ENCODE results near the gene TP53BP1. TPM values are rescaled to one million over a fixed set of nuclear protein-coding genes. Genes with fewer than 3 reads are reported as not detected.

The TP53BP1 gene
- total RNA-seq, 1 donor from 2014 or later, result 34.6 TPM

GRCh38 chr15:43436395-43436794, 56.6 kb downstream of the TP53BP1 start:
- peaks cover 26 to 42% of the 10 kb centered on the region in 2 donors for H3K36me3 ChIP-seq

GRCh38 chr15:43434446-43434845, 58.5 kb downstream of the TP53BP1 start:
- H3K9me3 ChIP-seq, result no peaks in the 10 kb centered on the region
- H3K36me3 ChIP-seq, result peaks cover 26 to 52% of the 10 kb centered on the region in 2 donors
- intact Hi-C loops (cut with DNase I), result no loop called here
- DNase-seq (ENCODE audit: low spot score in 2 of 2), result no peak
- H3K4me1 ChIP-seq, result no peaks in the 10 kb centered on the region
- H3K27me3 ChIP-seq, result no peaks in the 10 kb centered on the region
- H3K27ac ChIP-seq, result no peak overlapping the region
- no peak overlapping the region for H3K4me3 ChIP-seq
- TF ChIP-seq, protein P1, sequence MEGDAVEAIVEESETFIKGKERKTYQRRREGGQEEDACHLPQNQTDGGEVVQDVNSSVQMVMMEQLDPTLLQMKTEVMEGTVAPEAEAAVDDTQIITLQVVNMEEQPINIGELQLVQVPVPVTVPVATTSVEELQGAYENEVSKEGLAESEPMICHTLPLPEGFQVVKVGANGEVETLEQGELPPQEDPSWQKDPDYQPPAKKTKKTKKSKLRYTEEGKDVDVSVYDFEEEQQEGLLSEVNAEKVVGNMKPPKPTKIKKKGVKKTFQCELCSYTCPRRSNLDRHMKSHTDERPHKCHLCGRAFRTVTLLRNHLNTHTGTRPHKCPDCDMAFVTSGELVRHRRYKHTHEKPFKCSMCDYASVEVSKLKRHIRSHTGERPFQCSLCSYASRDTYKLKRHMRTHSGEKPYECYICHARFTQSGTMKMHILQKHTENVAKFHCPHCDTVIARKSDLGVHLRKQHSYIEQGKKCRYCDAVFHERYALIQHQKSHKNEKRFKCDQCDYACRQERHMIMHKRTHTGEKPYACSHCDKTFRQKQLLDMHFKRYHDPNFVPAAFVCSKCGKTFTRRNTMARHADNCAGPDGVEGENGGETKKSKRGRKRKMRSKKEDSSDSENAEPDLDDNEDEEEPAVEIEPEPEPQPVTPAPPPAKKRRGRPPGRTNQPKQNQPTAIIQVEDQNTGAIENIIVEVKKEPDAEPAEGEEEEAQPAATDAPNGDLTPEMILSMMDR (IDR thresholded peaks at IDR 0.05), result no peak

More at GRCh38 chr15:43436395-43436794, 56.6 kb downstream of the TP53BP1 start:
- TF ChIP-seq, protein P1 (IDR thresholded peaks at IDR 0.05), result no peak
- no peaks in the 10 kb centered on the region for H3K9me3 ChIP-seq
- no peak for DNase-seq (ENCODE audit: low spot score in 2 of 2)
- no peaks in the 10 kb centered on the region for H3K27me3 ChIP-seq
- peaks cover 0 to 5% of the 10 kb centered on the region in 2 donors for H3K4me1 ChIP-seq
- H3K4me3 ChIP-seq, result no peak overlapping the region
- no peak overlapping the region for H3K27ac ChIP-seq
- intact Hi-C loops (cut with DNase I), result no loop called here

DNA sequence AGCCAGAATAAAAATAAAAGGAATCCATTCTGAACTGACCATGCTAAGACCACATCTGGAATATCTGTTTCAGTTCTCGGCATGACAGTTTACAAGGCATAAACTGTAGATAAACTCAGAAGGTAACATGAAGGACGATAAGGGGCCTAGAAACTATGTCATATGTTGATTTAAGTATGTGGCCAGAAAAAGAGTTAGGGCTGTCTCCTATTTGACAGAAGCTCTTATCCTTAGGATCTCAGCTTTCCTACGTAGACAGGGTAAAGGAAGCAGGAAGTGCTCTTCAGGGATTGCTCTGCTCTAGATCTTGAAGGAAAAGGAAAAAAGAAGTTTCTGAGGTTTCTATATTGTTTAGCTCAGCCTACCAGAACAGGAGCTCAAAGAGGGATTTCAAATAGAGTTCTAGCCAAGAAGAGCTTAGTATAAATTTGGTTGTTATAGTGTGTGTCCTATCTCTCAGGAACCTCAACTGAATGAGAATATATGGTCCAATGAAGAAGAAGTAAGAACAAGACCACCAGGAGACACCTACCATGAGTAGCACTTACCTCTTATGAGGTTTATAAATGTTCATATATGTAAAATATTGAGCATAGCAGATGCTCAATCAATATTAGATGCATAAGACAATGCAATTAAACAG, 59.2 kb downstream of the TP53BP1 start:
- intact Hi-C loops (cut with DNase I), result no loop called here
- TF ChIP-seq, protein P1 (IDR thresholded peaks at IDR 0.05), result no peak
- Histone ChIP-seq H3K27ac (no peak overlapping the region), H3K27me3 (no peaks in the 10 kb centered on the region), H3K4me3 (no peak overlapping the region), H3K4me1 (no peaks in the 10 kb centered on the region), H3K36me3 (peaks cover 26 to 52% of the 10 kb centered on the region in 2 donors), H3K9me3 (no peaks in the 10 kb centered on the region)
- no peak for DNase-seq (ENCODE audit: low spot score in 2 of 2)

GRCh38 chr15:43433165-43433564, 59.8 kb downstream of the TP53BP1 start:
- Histone ChIP-seq H3K36me3 (peaks cover 25 to 55% of the 10 kb centered on the region in 2 donors), H3K4me3 (no peak overlapping the region), H3K27me3 (no peaks in the 10 kb centered on the region), H3K27ac (no peak overlapping the region), H3K4me1 (no peaks in the 10 kb centered on the region), H3K9me3 (no peaks in the 10 kb centered on the region)
- TF ChIP-seq, protein P1 (IDR thresholded peaks at IDR 0.05), result no peak
- intact Hi-C loops (cut with DNase I), result no loop called here
- no peak for DNase-seq (ENCODE audit: low spot score in 2 of 2)

GRCh38 chr15:43429687-43430086, 63.3 kb downstream of the TP53BP1 start:
- Histone ChIP-seq H3K4me3 (no peak overlapping the region), H3K4me1 (no peaks in the 10 kb centered on the region), H3K9me3 (no peaks in the 10 kb centered on the region), H3K27me3 (no peaks in the 10 kb centered on the region), H3K27ac (no peak overlapping the region), H3K36me3 (peaks cover 21 to 59% of the 10 kb centered on the region in 2 donors)
- no peak for DNase-seq (ENCODE audit: low spot score in 2 of 2)
- TF ChIP-seq, protein P1 (IDR thresholded peaks at IDR 0.05), result no peak
- intact Hi-C loops (cut with DNase I), result no loop called here
